ENCODE data around the gene FBXO34. TPM values are rescaled to one million over a fixed set of nuclear protein-coding genes. Genes with fewer than 3 reads are reported as not detected.

FBXO34 gene
- total RNA-seq, 2 experiments from 2014 or later, result 26.3 to 28.8 TPM

GRCh38 chr14:55353686-55354467 lies 82.7 kb downstream of the FBXO34 start:
- Histone ChIP-seq H3K4me2 (ENCODE audit: low read length) (no peak overlapping the region), H3K36me3 (ENCODE audit: insufficient read depth, low read length) (peaks cover 34% of the 10 kb centered on the region), H3K4me1 (ENCODE audit: insufficient read depth, low read length, poor library complexity, severe bottlenecking) (peaks cover 11% of the 10 kb centered on the region), H2AFZ (ENCODE audit: low read length) (no peak overlapping the region), H3K9me2 (ENCODE audit: insufficient read depth, low read length) (no peaks in the 10 kb centered on the region), H4K20me1 (ENCODE audit: insufficient read depth, low read length) (no peaks in the 10 kb centered on the region), H3K4me3 (ENCODE audit: low read depth, low read length, poor library complexity, severe bottlenecking) (no peak overlapping the region), H3K79me2 (ENCODE audit: insufficient read depth, low read depth, low read length) (no peaks in the 10 kb centered on the region), H3K27ac (ENCODE audit: low read depth, low read length, poor library complexity, severe bottlenecking) (no peak overlapping the region), H3K9me3 (ENCODE audit: low read length) (no peaks in the 10 kb centered on the region)
- TF ChIP-seq EZH2phosphoT487 (IDR thresholded peaks at IDR 0.05; ENCODE audit: borderline replicate concordance, low read depth, low read length), result no peak
- TF ChIP-seq, protein P1, sequence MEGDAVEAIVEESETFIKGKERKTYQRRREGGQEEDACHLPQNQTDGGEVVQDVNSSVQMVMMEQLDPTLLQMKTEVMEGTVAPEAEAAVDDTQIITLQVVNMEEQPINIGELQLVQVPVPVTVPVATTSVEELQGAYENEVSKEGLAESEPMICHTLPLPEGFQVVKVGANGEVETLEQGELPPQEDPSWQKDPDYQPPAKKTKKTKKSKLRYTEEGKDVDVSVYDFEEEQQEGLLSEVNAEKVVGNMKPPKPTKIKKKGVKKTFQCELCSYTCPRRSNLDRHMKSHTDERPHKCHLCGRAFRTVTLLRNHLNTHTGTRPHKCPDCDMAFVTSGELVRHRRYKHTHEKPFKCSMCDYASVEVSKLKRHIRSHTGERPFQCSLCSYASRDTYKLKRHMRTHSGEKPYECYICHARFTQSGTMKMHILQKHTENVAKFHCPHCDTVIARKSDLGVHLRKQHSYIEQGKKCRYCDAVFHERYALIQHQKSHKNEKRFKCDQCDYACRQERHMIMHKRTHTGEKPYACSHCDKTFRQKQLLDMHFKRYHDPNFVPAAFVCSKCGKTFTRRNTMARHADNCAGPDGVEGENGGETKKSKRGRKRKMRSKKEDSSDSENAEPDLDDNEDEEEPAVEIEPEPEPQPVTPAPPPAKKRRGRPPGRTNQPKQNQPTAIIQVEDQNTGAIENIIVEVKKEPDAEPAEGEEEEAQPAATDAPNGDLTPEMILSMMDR (conservative IDR thresholded peaks at IDR 0.05; ENCODE audit: low read length), result no peak
- DNase-seq (ENCODE audit: low spot score), result no peak
- intact Hi-C loops (cut with micrococcal nuclease; ENCODE audit: unreplicated experiment), result loop anchor here (1.0 to 10.0 kb wide), 3 partner anchors 83 to 269 kb away; partner anchors contain the start of gene FBXO34
- BruUV-seq (replicated peaks), result no TSS peak
- POLR2A ChIA-PET, result interaction anchor here (0.9 to 1.1 kb wide), 3 partner anchors 64 to 81 kb away, joined by 3 to 4 read pairs (median 3); no protein-coding TSS in a partner anchor
- CTCF ChIA-PET (ENCODE audit: unreplicated experiment), result interaction anchor here (0.8 to 1.3 kb wide), 3 partner anchors 71 to 140 kb away, joined by 3 to 4 read pairs (median 3); no protein-coding TSS in a partner anchor

- Histone ChIP-seq H3K9me2 (ENCODE audit: insufficient read depth, low read length) (no peaks in the 10 kb centered on the region), H4K20me1 (ENCODE audit: insufficient read depth, low read length) (no peaks in the 10 kb centered on the region), H3K27ac (ENCODE audit: low read depth, low read length, poor library complexity, severe bottlenecking) (no peak overlapping the region), H3K4me2 (ENCODE audit: low read length) (no peak overlapping the region), H3K4me1 (ENCODE audit: insufficient read depth, low read length, poor library complexity, severe bottlenecking) (peaks cover 5% of the 10 kb centered on the region), H2AFZ (ENCODE audit: low read length) (no peak overlapping the region), H3K79me2 (ENCODE audit: insufficient read depth, low read depth, low read length) (no peaks in the 10 kb centered on the region), H3K36me3 (ENCODE audit: insufficient read depth, low read length) (peaks cover 34% of the 10 kb centered on the region), H3K4me3 (ENCODE audit: low read depth, low read length, poor library complexity, severe bottlenecking) (no peak overlapping the region), H3K9me3 (ENCODE audit: low read length) (no peaks in the 10 kb centered on the region)
- CTCF ChIA-PET (ENCODE audit: unreplicated experiment), result interaction anchor here (1.0 to 1.5 kb wide), 3 partner anchors 9 to 109 kb away, joined by 3 to 4 read pairs (median 3); no protein-coding TSS in a partner anchor
- POLR2A ChIA-PET, result interaction anchor here (0.9 to 1.1 kb wide), 3 partner anchors 64 to 82 kb away, joined by 3 to 4 read pairs (median 3); no protein-coding TSS in a partner anchor
- no TSS peak for BruUV-seq (replicated peaks)
- no peak for TF ChIP-seq EZH2phosphoT487 (IDR thresholded peaks at IDR 0.05; ENCODE audit: borderline replicate concordance, low read depth, low read length)
- TF ChIP-seq, protein P1 (conservative IDR thresholded peaks at IDR 0.05; ENCODE audit: low read length), result peak; percentile 82
- intact Hi-C loops (cut with micrococcal nuclease; ENCODE audit: unreplicated experiment), result loop anchor here (1.0 to 10.0 kb wide), 3 partner anchors 83 to 270 kb away; partner anchors contain the start of gene FBXO34
- DNase-seq (ENCODE audit: low spot score), result peak; percentile 68
Measured at GRCh38 chr14:55354500-55354899, 83.3 kb downstream of the FBXO34 start.
